BLaER1 treated with 17β-estradiol and CSF1 and Interleukin-3, amounts not matched to agents 10 nM and 100 nM (cell line): ENCODE measurements around the gene COX6B1.

ENCODE experiments used
- H3K27ac ChIP-seq, 11 experiments: shearing (Covaris generic); formaldehyde crosslinking; 2 replicates each; pipeline ENCODE4 v1.8.1; 2022
- H3K27me3 ChIP-seq, 11 experiments: shearing (Covaris generic); formaldehyde crosslinking; 2 replicates each; pipeline ENCODE4 v1.8.1; 2022
- H3K36me3 ChIP-seq, 11 experiments: shearing (Covaris generic); formaldehyde crosslinking; 2 replicates each; pipeline ENCODE4 v1.8.1; 2022
- H3K4me1 ChIP-seq, 10 experiments: shearing (Covaris generic); formaldehyde crosslinking; 2 replicates each; pipeline ENCODE4 v1.8.1; 2022
- H3K4me2 ChIP-seq, 11 experiments: shearing (Covaris generic); formaldehyde crosslinking; 2 replicates each; pipeline ENCODE4 v1.8.1; 2022
- H3K4me3 ChIP-seq, 10 experiments: shearing (Covaris generic); formaldehyde crosslinking; 2 replicates each; pipeline ENCODE4 v1.8.1; 2022
- H3K9ac ChIP-seq, 11 experiments: shearing (Covaris generic); formaldehyde crosslinking; 2 replicates each; pipeline ENCODE4 v1.8.1; 2022
- H3K9me3 ChIP-seq, 11 experiments: shearing (Covaris generic); formaldehyde crosslinking; replicated peaks in 1 of 11; 2 replicates each; pipeline ENCODE4 v1.8.1; 2022
- H4K20me1 ChIP-seq, 11 experiments: shearing (Covaris generic); formaldehyde crosslinking; 2 replicates each; pipeline ENCODE4 v1.8.1; 2022
- Cebpa-rat ChIP-seq, 11 experiments: shearing (Covaris generic); IDR thresholded peaks; 2 replicates each; pipeline ENCODE4 v1.8.1; 2022

Gene COX6B1

DNA sequence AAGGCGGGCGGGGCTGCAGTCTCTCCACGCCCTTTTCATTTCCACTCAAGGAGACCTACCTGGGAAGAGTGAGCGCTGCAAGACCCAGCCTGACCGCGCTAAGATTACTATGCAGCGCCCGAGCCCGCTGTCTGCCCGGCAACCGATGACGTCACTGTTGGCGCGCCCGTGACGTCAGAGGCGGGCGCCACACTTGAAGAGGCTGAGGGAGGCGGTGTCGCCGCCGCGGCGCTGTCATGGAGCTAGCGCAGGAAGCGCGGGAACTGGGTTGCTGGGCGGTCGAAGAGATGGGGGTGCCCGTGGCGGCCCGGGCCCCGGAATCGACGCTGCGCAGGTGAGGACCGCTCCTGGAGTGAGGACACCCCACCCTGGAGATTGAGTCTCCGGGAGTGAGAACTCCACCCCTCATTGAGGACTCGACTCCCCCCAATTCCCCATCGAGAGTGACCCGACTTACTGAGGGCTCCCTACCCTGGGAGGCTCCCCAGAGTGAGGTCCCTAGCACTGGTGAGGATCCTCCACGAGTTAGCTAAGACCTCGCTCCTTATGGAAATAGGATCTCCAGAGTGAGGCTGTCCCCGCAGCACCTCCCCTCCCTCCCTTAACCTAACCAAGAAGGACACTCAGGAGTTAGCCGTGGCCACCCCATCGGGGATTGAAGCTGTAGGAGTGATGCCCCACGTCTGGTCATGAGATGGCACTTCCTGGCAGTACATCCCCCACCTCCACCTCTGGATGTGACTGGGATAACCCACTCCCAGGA is 35.4 kb upstream of the COX6B1 start, which contains the start of gene HAUS5:
HAUS5 (plus strand) TSS at position 177 of the 763 bp plus-strand sequence; CDS start at position 237, 60 bp downstream.
- Histone ChIP-seq H3K36me3 (peaks cover 0 to 33% (median 24%) of the 10 kb centered on the region in 11 experiments; a peak in 18 of 22 replicates), H3K4me2 (peak within 1 kb of the TSS; percentile 80 to 96 (median 93)), H3K27ac (peak within 1 kb of the TSS; percentile 28 to 89 (median 84); a peak in 20 of 22 replicates), H3K4me1 (peaks cover 14 to 30% (median 18%) of the 10 kb centered on the region in 10 experiments; a peak in 19 of 20 replicates), H3K4me3 (peak within 1 kb of the TSS; percentile 69 to 89 (median 76)), H3K9me3 (peaks cover 11 to 15% (median 11%) of the 10 kb centered on the region in 11 experiments), H3K27me3 (no peaks in the 10 kb centered on the region), H4K20me1 (no peaks in the 10 kb centered on the region), H3K9ac (peak within 1 kb of the TSS; percentile 77 to 92 (median 88))
- TF ChIP-seq Cebpa-rat (IDR thresholded peaks at IDR 0.05): no peak

GRCh38 chr19:35613574-35613973 is 34.5 kb upstream of the COX6B1 start:
- peak overlapping the region; percentile 80 to 96 (median 93); a peak in 21 of 22 replicates for H3K4me2 ChIP-seq
- H4K20me1 ChIP-seq: no peaks in the 10 kb centered on the region
- TF ChIP-seq Cebpa-rat (IDR thresholded peaks at IDR 0.05): no peak
- peaks cover 0 to 40% (median 30%) of the 10 kb centered on the region in 11 experiments; a peak in 18 of 22 replicates for H3K36me3 ChIP-seq
- no peak overlapping the region for H3K27ac ChIP-seq
- no peaks in the 10 kb centered on the region for H3K27me3 ChIP-seq
- peak overlapping the region in 9 of 11 experiments; percentile 79 to 92 (median 90); a peak in 15 of 22 replicates for H3K9ac ChIP-seq
- peak overlapping the region in 7 of 10 experiments; percentile 71 to 89 (median 76); a peak in 11 of 20 replicates for H3K4me3 ChIP-seq
- peaks cover 2 to 6% (median 3%) of the 10 kb centered on the region in 11 experiments; a peak in 21 of 22 replicates for H3K9me3 ChIP-seq
- H3K4me1 ChIP-seq: peaks cover 14 to 30% (median 18%) of the 10 kb centered on the region in 10 experiments; a peak in 19 of 20 replicates

- H3K27me3 ChIP-seq: no peaks in the 10 kb centered on the region
- TF ChIP-seq Cebpa-rat (IDR thresholded peaks at IDR 0.05): no peak
- H3K9ac ChIP-seq: no peak overlapping the region
- H3K4me1 ChIP-seq: peaks cover 13 to 22% (median 17%) of the 10 kb centered on the region in 10 experiments; a peak in 19 of 20 replicates
- H3K9me3 ChIP-seq: no peaks in the 10 kb centered on the region
- H3K27ac ChIP-seq: no peak overlapping the region
- H3K36me3 ChIP-seq: peaks cover under 1 to 53% (median 39%) of the 10 kb centered on the region in 11 experiments; a peak in 20 of 22 replicates
- no peaks in the 10 kb centered on the region; a peak in 1 of 22 replicates for H4K20me1 ChIP-seq
- H3K4me2 ChIP-seq: no peak overlapping the region
- H3K4me3 ChIP-seq: no peak overlapping the region
Observed at GRCh38 chr19:35615036-35615435, 33.1 kb upstream of the COX6B1 start.

GRCh38 chr19:35618857-35619256 is 29.3 kb upstream of the COX6B1 start:
- TF ChIP-seq Cebpa-rat (IDR thresholded peaks at IDR 0.05): no peak
- H4K20me1 ChIP-seq: no peaks in the 10 kb centered on the region; a peak in 1 of 22 replicates
- peaks cover 0 to under 1% (median 0%) of the 10 kb centered on the region in 10 experiments; a peak in 2 of 20 replicates for H3K4me1 ChIP-seq
- H3K4me2 ChIP-seq: no peak overlapping the region
- no peaks in the 10 kb centered on the region for H3K27me3 ChIP-seq
- H3K4me3 ChIP-seq: no peak overlapping the region
- H3K9ac ChIP-seq: no peak overlapping the region
- no peak overlapping the region for H3K27ac ChIP-seq
- H3K9me3 ChIP-seq: no peaks in the 10 kb centered on the region
- peaks cover 7 to 85% (median 60%) of the 10 kb centered on the region in 11 experiments; a peak in 21 of 22 replicates for H3K36me3 ChIP-seq

- Histone ChIP-seq H3K36me3 (peaks cover 7 to 85% (median 60%) of the 10 kb centered on the region in 11 experiments; a peak in 21 of 22 replicates), H3K9ac (no peak overlapping the region), H3K9me3 (no peaks in the 10 kb centered on the region), H3K27me3 (no peaks in the 10 kb centered on the region), H4K20me1 (no peaks in the 10 kb centered on the region; a peak in 1 of 22 replicates), H3K4me3 (no peak overlapping the region), H3K27ac (no peak overlapping the region), H3K4me1 (no peaks in the 10 kb centered on the region), H3K4me2 (no peak overlapping the region)
- TF ChIP-seq Cebpa-rat (IDR thresholded peaks at IDR 0.05): no peak
Observed at GRCh38 chr19:35619290-35619923, 28.7 kb upstream of the COX6B1 start.

GRCh38 chr19:35620001-35620400 is 28.1 kb upstream of the COX6B1 start:
- no peak for TF ChIP-seq Cebpa-rat (IDR thresholded peaks at IDR 0.05)
- Histone ChIP-seq H3K4me2 (no peak overlapping the region), H3K4me1 (no peaks in the 10 kb centered on the region), H3K9me3 (no peaks in the 10 kb centered on the region), H3K4me3 (no peak overlapping the region), H4K20me1 (no peaks in the 10 kb centered on the region; a peak in 1 of 22 replicates), H3K36me3 (peaks cover 7 to 80% (median 57%) of the 10 kb centered on the region in 11 experiments; a peak in 21 of 22 replicates), H3K27me3 (no peaks in the 10 kb centered on the region), H3K27ac (no peak overlapping the region), H3K9ac (no peak overlapping the region)

DNA sequence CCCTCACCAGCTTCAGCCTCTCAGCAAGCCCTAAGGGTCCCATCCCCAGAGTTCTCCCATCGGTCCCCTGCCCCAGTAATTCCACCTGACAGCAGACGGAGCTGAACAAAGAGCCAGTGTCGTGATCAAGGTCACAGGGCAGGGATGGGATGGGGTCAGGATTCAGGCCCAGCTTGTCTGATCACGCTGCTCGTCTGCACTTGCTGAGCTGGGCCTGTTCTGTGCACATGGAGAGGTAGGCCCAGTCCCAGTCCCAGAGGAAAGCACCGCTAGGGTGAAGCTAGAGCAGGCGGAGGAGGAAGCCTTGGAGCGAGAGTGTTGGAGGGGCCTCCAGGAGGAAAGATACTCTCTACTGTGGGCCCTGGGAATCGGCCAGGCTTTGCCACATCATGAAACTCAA is 26.4 kb upstream of the COX6B1 start:
- no peak for TF ChIP-seq Cebpa-rat (IDR thresholded peaks at IDR 0.05)
- Histone ChIP-seq H3K27me3 (no peaks in the 10 kb centered on the region), H3K9me3 (no peaks in the 10 kb centered on the region), H3K27ac (no peak overlapping the region), H3K4me3 (no peak overlapping the region), H3K9ac (peak overlapping the region in 3 of 11 experiments; percentile 18 to 44 (median 34); a peak in 1 of 22 replicates), H3K36me3 (peaks cover 7 to 63% (median 42%) of the 10 kb centered on the region in 11 experiments; a peak in 19 of 22 replicates), H3K4me2 (no peak overlapping the region), H3K4me1 (no peaks in the 10 kb centered on the region), H4K20me1 (no peaks in the 10 kb centered on the region; a peak in 1 of 22 replicates)

- no peaks in the 10 kb centered on the region for H3K27me3 ChIP-seq
- no peak overlapping the region for H3K4me3 ChIP-seq
- H3K4me1 ChIP-seq: peaks cover 2 to 6% (median 4%) of the 10 kb centered on the region in 10 experiments
- no peak for TF ChIP-seq Cebpa-rat (IDR thresholded peaks at IDR 0.05)
- H3K9me3 ChIP-seq: no peaks in the 10 kb centered on the region
- H3K27ac ChIP-seq: no peak overlapping the region
- peak overlapping the region in 1 of 11 experiments; percentile 7; a peak in 2 of 22 replicates for H3K9ac ChIP-seq
- H4K20me1 ChIP-seq: no peaks in the 10 kb centered on the region; a peak in 1 of 22 replicates
- peaks cover 7 to 52% (median 32%) of the 10 kb centered on the region in 11 experiments; a peak in 19 of 22 replicates for H3K36me3 ChIP-seq
- no peak overlapping the region for H3K4me2 ChIP-seq
Observed at GRCh38 chr19:35622750-35623149, 25.4 kb upstream of the COX6B1 start.
